ENCODE measurements around the gene TNFRSF13B.
"Not testable (repeated sequence)": the region's sequence is repeated elsewhere in the genome, so short reads cannot be mapped to it uniquely, and the experiment has no call there.

Gene TNFRSF13B

GRCh38 chr17:17018021-17018441 lies 46.1 kb upstream of the TNFRSF13B start:
- H3K27ac ChIP-seq (ENCODE audit: insufficient read depth in 1 of 2, low read depth in 1 of 2, low read length in 2 of 2, poor library complexity in 1 of 2, severe bottlenecking in 2 of 2): no peak overlapping the region
- H3K9me3 ChIP-seq (ENCODE audit: control extremely low read depth in 1 of 5, control insufficient read depth in 4 of 5, insufficient read depth in 2 of 5, low read depth in 1 of 5, low read length in 4 of 5): no peaks in the 10 kb centered on the region
- H3K4me3 ChIP-seq (ENCODE audit: control insufficient read depth in 1 of 7, extremely low read depth in 1 of 7, insufficient read depth in 4 of 7, low read depth in 2 of 7, low read length in 6 of 7): no peak overlapping the region
- peaks cover 0 to 26% (median 9%) of the 10 kb centered on the region in 4 experiments for H3K4me1 ChIP-seq (ENCODE audit: control extremely low read depth in 1 of 4, control insufficient read depth in 4 of 4, insufficient read depth in 4 of 4, low read length in 3 of 4)
- no peaks in the 10 kb centered on the region for H3K27me3 ChIP-seq (replicated peaks in 2 of 5; ENCODE audit: control insufficient read depth in 4 of 5, insufficient read depth in 5 of 5, low read length in 4 of 5)
- 50% methylated on average over 11 of the region's 11 CpGs for WGBS (ENCODE audit: insufficient coverage)
- CTCF ChIA-PET: interaction anchor here (1.4 to 1.7 kb wide), 2 partner anchors 18 to 36 kb away, joined by 3 to 5 read pairs; no protein-coding TSS in a partner anchor
- DNase-seq: no peak
- H3K36me3 ChIP-seq (ENCODE audit: control insufficient read depth in 4 of 4, insufficient read depth in 4 of 4, low read length in 3 of 4): no peaks in the 10 kb centered on the region
- POLR2A ChIA-PET: no interaction called here

GRCh38 chr17:17017343-17018014 lies 45.6 kb upstream of the TNFRSF13B start:
- Histone ChIP-seq H3K9me3 (ENCODE audit: control extremely low read depth in 1 of 5, control insufficient read depth in 4 of 5, insufficient read depth in 2 of 5, low read depth in 1 of 5, low read length in 4 of 5) (no peaks in the 10 kb centered on the region), H3K4me1 (ENCODE audit: control extremely low read depth in 1 of 4, control insufficient read depth in 4 of 4, insufficient read depth in 4 of 4, low read length in 3 of 4) (peaks cover 0 to 26% (median 9%) of the 10 kb centered on the region in 4 experiments), H3K27ac (ENCODE audit: insufficient read depth in 1 of 2, low read depth in 1 of 2, low read length in 2 of 2, poor library complexity in 1 of 2, severe bottlenecking in 2 of 2) (no peak overlapping the region), H3K27me3 (replicated peaks in 2 of 5; ENCODE audit: control insufficient read depth in 4 of 5, insufficient read depth in 5 of 5, low read length in 4 of 5) (no peaks in the 10 kb centered on the region), H3K4me3 (ENCODE audit: control insufficient read depth in 1 of 7, extremely low read depth in 1 of 7, insufficient read depth in 4 of 7, low read depth in 2 of 7, low read length in 6 of 7) (no peak overlapping the region), H3K36me3 (ENCODE audit: control insufficient read depth in 4 of 4, insufficient read depth in 4 of 4, low read length in 3 of 4) (no peaks in the 10 kb centered on the region)
- no peak for DNase-seq
- ChIA-PET CTCF (interaction anchor here (0.9 to 1.7 kb wide), 7 partner anchors 8 to 56 kb away, joined by 3 to 8 read pairs (median 3); no protein-coding TSS in a partner anchor), POLR2A (no interaction called here)
- 96% methylated on average over 5 of the region's 8 CpGs for WGBS (ENCODE audit: insufficient coverage)

DNA sequence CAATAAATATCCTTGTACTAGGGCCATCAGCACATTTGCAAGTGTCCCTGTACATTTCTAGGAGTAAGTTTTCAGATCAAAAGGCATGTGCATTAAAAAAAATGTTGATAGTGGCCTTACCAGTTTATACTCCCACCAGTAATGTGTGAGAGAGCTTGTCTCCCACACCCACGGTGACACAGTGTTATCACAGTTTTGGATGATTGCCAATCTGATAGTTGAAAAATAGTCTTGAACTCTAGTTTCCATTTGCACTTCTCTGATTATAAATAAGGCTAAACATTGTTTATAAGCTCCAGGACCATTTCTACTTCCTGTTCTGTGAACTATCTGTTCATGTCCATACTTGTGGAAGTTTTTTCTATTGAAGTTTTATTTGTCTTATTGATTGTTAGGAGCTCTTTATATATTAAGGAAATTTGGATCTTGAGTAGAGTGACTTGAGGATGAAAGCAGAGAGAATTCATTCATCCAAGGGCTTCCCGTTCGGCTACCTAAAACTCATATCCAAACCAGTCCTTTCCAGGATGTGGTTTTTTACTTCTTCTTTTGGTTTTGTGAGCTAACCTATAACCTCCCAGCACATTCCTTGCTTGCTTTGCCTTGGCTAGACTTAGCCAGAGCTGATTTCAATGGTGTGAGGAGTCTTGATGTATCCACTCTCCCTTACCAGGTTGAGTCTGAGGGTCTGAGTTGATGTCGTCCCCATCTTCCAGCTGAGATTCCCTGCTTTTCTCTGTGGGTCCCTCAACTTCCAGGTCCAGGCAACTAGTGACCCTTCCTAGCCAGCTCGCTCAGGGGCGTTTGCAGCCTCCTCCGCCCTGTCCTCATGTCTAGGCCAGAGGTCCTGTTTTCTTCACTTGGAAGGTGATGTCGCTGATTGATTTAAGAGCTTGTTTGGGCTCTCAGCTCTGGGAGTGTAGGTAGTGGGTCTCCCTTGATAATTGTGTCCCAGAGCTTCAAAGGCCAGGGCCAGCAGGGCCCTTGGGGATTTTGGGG lies 44.6 kb upstream of the TNFRSF13B start:
- not testable (repeated sequence) for H3K4me3 ChIP-seq (ENCODE audit: control insufficient read depth in 1 of 7, extremely low read depth in 1 of 7, insufficient read depth in 4 of 7, low read depth in 2 of 7, low read length in 6 of 7); H3K9me3 ChIP-seq (ENCODE audit: control extremely low read depth in 1 of 5, control insufficient read depth in 4 of 5, insufficient read depth in 2 of 5, low read depth in 1 of 5, low read length in 4 of 5); H3K27me3 ChIP-seq (replicated peaks in 2 of 5; ENCODE audit: control insufficient read depth in 4 of 5, insufficient read depth in 5 of 5, low read length in 4 of 5); H3K27ac ChIP-seq (ENCODE audit: insufficient read depth in 1 of 2, low read depth in 1 of 2, low read length in 2 of 2, poor library complexity in 1 of 2, severe bottlenecking in 2 of 2); H3K36me3 ChIP-seq (ENCODE audit: control insufficient read depth in 4 of 4, insufficient read depth in 4 of 4, low read length in 3 of 4)
- POLR2A ChIA-PET: interaction anchor here (0.8 kb wide), 1 partner anchor 52 kb away, joined by 3 read pairs; no protein-coding TSS in a partner anchor
- peak in 2 of 3 donors; percentile 65 to 67 for DNase-seq
- WGBS (ENCODE audit: insufficient coverage): 64% methylated on average over 6 of the region's 8 CpGs
- CTCF ChIA-PET: interaction anchor here (0.7 to 1.7 kb wide), 10 partner anchors 9 to 94 kb away, joined by 3 to 8 read pairs (median 3); no protein-coding TSS in a partner anchor
- H3K4me1 ChIP-seq (ENCODE audit: control extremely low read depth in 1 of 4, control insufficient read depth in 4 of 4, insufficient read depth in 4 of 4, low read length in 3 of 4): peaks cover 0 to 26% (median 9%) of the 10 kb centered on the region in 4 experiments

DNA sequence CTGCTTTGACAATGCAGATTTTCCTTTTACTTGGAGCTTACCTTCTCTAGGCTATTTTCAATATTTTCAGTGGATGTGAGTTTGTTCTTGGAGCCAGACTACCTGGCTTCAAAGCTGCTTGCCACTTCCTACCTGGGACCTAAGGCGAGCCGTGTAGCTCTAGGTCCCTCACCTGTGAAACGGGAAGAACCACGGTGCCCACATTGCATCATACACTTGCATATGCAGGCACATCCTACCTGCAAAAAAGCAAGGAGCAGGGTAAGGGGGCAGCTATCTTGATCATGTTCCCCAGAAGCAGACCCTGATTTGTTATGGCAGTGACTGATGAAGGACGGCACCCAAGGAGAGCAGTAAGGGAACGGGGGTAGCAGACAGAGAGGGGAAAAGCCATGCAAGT lies 43.3 kb upstream of the TNFRSF13B start:
- H3K36me3 ChIP-seq (ENCODE audit: control insufficient read depth in 4 of 4, insufficient read depth in 4 of 4, low read length in 3 of 4): no peaks in the 10 kb centered on the region
- H3K9me3 ChIP-seq (ENCODE audit: control extremely low read depth in 1 of 5, control insufficient read depth in 4 of 5, insufficient read depth in 2 of 5, low read depth in 1 of 5, low read length in 4 of 5): no peaks in the 10 kb centered on the region
- no peak overlapping the region for H3K27ac ChIP-seq (ENCODE audit: insufficient read depth in 1 of 2, low read depth in 1 of 2, low read length in 2 of 2, poor library complexity in 1 of 2, severe bottlenecking in 2 of 2)
- CTCF ChIA-PET: interaction anchor here (1.6 to 1.7 kb wide), 2 partner anchors 22 to 26 kb away, joined by 3 to 6 read pairs; no protein-coding TSS in a partner anchor
- POLR2A ChIA-PET: no interaction called here
- H3K4me3 ChIP-seq (ENCODE audit: control insufficient read depth in 1 of 7, extremely low read depth in 1 of 7, insufficient read depth in 4 of 7, low read depth in 2 of 7, low read length in 6 of 7): no peak overlapping the region
- peaks cover 0 to 26% (median 10%) of the 10 kb centered on the region in 4 experiments for H3K4me1 ChIP-seq (ENCODE audit: control extremely low read depth in 1 of 4, control insufficient read depth in 4 of 4, insufficient read depth in 4 of 4, low read length in 3 of 4)
- 89% methylated on average over 2 of the region's 6 CpGs for WGBS (ENCODE audit: insufficient coverage)
- H3K27me3 ChIP-seq (replicated peaks in 2 of 5; ENCODE audit: control insufficient read depth in 4 of 5, insufficient read depth in 5 of 5, low read length in 4 of 5): no peaks in the 10 kb centered on the region
- no peak for DNase-seq

GRCh38 chr17:17014748-17015124 lies 42.8 kb upstream of the TNFRSF13B start:
- DNase-seq; POLR2A ChIA-PET; H3K36me3 ChIP-seq (ENCODE audit: control insufficient read depth in 4 of 4, insufficient read depth in 4 of 4, low read length in 3 of 4); H3K9me3 ChIP-seq (ENCODE audit: control extremely low read depth in 1 of 5, control insufficient read depth in 4 of 5, insufficient read depth in 2 of 5, low read depth in 1 of 5, low read length in 4 of 5); H3K4me3 ChIP-seq (ENCODE audit: control insufficient read depth in 1 of 7, extremely low read depth in 1 of 7, insufficient read depth in 4 of 7, low read depth in 2 of 7, low read length in 6 of 7); H3K27me3 ChIP-seq (replicated peaks in 2 of 5; ENCODE audit: control insufficient read depth in 4 of 5, insufficient read depth in 5 of 5, low read length in 4 of 5); H3K27ac ChIP-seq (ENCODE audit: insufficient read depth in 1 of 2, low read depth in 1 of 2, low read length in 2 of 2, poor library complexity in 1 of 2, severe bottlenecking in 2 of 2): not testable (repeated sequence)
- peaks cover 0 to 26% (median 10%) of the 10 kb centered on the region in 4 experiments for H3K4me1 ChIP-seq (ENCODE audit: control extremely low read depth in 1 of 4, control insufficient read depth in 4 of 4, insufficient read depth in 4 of 4, low read length in 3 of 4)
- CTCF ChIA-PET: interaction anchor here (1.6 kb wide), 1 partner anchor 26 kb away, joined by 3 read pairs; no protein-coding TSS in a partner anchor
- 92% methylated on average over 4 of the region's 9 CpGs for WGBS (ENCODE audit: insufficient coverage)

- H3K4me3 ChIP-seq (ENCODE audit: control insufficient read depth in 1 of 7, extremely low read depth in 1 of 7, insufficient read depth in 4 of 7, low read depth in 2 of 7, low read length in 6 of 7); H3K36me3 ChIP-seq (ENCODE audit: control insufficient read depth in 4 of 4, insufficient read depth in 4 of 4, low read length in 3 of 4); DNase-seq; H3K27ac ChIP-seq (ENCODE audit: insufficient read depth in 1 of 2, low read depth in 1 of 2, low read length in 2 of 2, poor library complexity in 1 of 2, severe bottlenecking in 2 of 2); POLR2A ChIA-PET; H3K27me3 ChIP-seq (replicated peaks in 2 of 5; ENCODE audit: control insufficient read depth in 4 of 5, insufficient read depth in 5 of 5, low read length in 4 of 5); H3K9me3 ChIP-seq (ENCODE audit: control extremely low read depth in 1 of 5, control insufficient read depth in 4 of 5, insufficient read depth in 2 of 5, low read depth in 1 of 5, low read length in 4 of 5): not testable (repeated sequence)
- WGBS (ENCODE audit: insufficient coverage): over 99% methylated on average over 10 of the region's 14 CpGs
- H3K4me1 ChIP-seq (ENCODE audit: control extremely low read depth in 1 of 4, control insufficient read depth in 4 of 4, insufficient read depth in 4 of 4, low read length in 3 of 4): peaks cover 0 to 26% (median 10%) of the 10 kb centered on the region in 4 experiments
- CTCF ChIA-PET: interaction anchor here (1.6 kb wide), 1 partner anchor 27 kb away, joined by 3 read pairs; no protein-coding TSS in a partner anchor
Observed at GRCh38 chr17:17013828-17014747, 42.2 kb upstream of the TNFRSF13B start.

All from common myeloid progenitor, CD34-positive (primary cell).